HEK293 (cell line): ENCODE measurements around the gene CDH12.

ENCODE experiments used
- CTCF ChIA-PET: fragments of 350-600 bp; formaldehyde crosslinking; extraction: SDS; loops from one replicate; lab custom pipeline; 2021; ENCODE audit warnings: antibody characterized with exemption; lab: Yijun Ruan, JAX
- POLR2A ChIA-PET: fragments of 300-600 bp; formaldehyde crosslinking; extraction: SDS; loops from one replicate; lab custom pipeline; 2020; ENCODE audit warnings: antibody characterized with exemption, inconsistent platforms; lab: Yijun Ruan, JAX
- H3K27ac ChIP-seq: fragments of 200-500 bp; sonication (Bioruptor generic); 2 replicates; pipeline ENCODE4 v1.5.1; 2014; ENCODE audit warnings: low read depth, low read length, control low read depth, inconsistent platforms; ENCODE audit errors: extremely low read depth
- H3K36me3 ChIP-seq, 2 experiments: fragments of 200-500 bp in 1 of 2; sonication (Bioruptor generic) in 1 of 2; 1 replicate in 1 of 2; 2 replicates in 1 of 2; pipeline ENCODE4 v1.5.1; 2014 to 2017; ENCODE audit warnings: inconsistent platforms in 2 of 2, low read length in 2 of 2; ENCODE audit not compliant: control insufficient read depth in 2 of 2, insufficient read depth in 1 of 2
- H3K4me1 ChIP-seq: fragments of 200-500 bp; sonication (Bioruptor generic); 2 replicates; pipeline ENCODE4 v1.5.1; 2014; ENCODE audit warnings: mild to moderate bottlenecking, low read length, inconsistent platforms; ENCODE audit not compliant: control insufficient read depth, insufficient read depth
- H3K4me3 ChIP-seq: 2 replicates; pipeline ENCODE4 v1.5.1; 2011; ENCODE audit warnings: low read depth, mild to moderate bottlenecking, control low read depth, low read length, moderate library complexity
- H3K9me3 ChIP-seq: fragments of 200-500 bp; sonication (Bioruptor generic); 2 replicates; pipeline ENCODE4 v1.5.1; 2014; ENCODE audit warnings: low read depth, low read length, inconsistent platforms; ENCODE audit not compliant: control insufficient read depth, insufficient read depth
- BCL11A ChIP-seq: fragments of 450-650 bp; formaldehyde crosslinking; IDR thresholded peaks from 2 replicates; pipeline ENCODE4 v1.5.1; 2016; ENCODE audit warnings: low read depth, missing biosample characterization, missing genetic modification characterization
- GLIS2 ChIP-seq: fragments of 450-650 bp; formaldehyde crosslinking; IDR thresholded peaks from 2 replicates; pipeline ENCODE4 v1.5.1; 2016; ENCODE audit warnings: missing biosample characterization, missing genetic modification characterization
- HOXC10 ChIP-seq: sonication (generic); formaldehyde crosslinking; IDR thresholded peaks from 2 replicates; pipeline ENCODE4 v1.8.1; 2023; ENCODE audit warnings: mild to moderate bottlenecking, missing genetic modification reagents
- INSM2 ChIP-seq: fragments of 450-650 bp; formaldehyde crosslinking; IDR thresholded peaks from 2 replicates; pipeline ENCODE4 v1.5.1; 2016; ENCODE audit warnings: missing biosample characterization, missing genetic modification characterization
- KLF9 ChIP-seq: fragments of 450-650 bp; formaldehyde crosslinking; IDR thresholded peaks from 2 replicates; pipeline ENCODE4 v1.5.1; 2016; ENCODE audit warnings: missing biosample characterization, missing genetic modification characterization, low read depth
- REPIN1 ChIP-seq: fragments of 450-650 bp; formaldehyde crosslinking; IDR thresholded peaks from 2 replicates; pipeline ENCODE4 v1.5.1; 2017; ENCODE audit warnings: missing biosample characterization, missing genetic modification characterization, low read depth
- SETDB1 ChIP-seq: IDR thresholded peaks from one replicate; pipeline ENCODE4 v1.6.1; 2017; ENCODE audit warnings: mild to moderate bottlenecking, low read length, moderate library complexity, mixed read lengths; ENCODE audit not compliant: insufficient read length
- ZFP37 ChIP-seq: fragments of 450-650 bp; formaldehyde crosslinking; IDR thresholded peaks from 2 replicates; pipeline ENCODE4 v1.5.1; 2016; ENCODE audit warnings: missing biosample characterization, missing genetic modification characterization
- ZNF140 ChIP-seq: fragments of 450-650 bp; formaldehyde crosslinking; IDR thresholded peaks from 2 replicates; pipeline ENCODE4 v1.5.1; 2016; ENCODE audit warnings: missing biosample characterization, missing genetic modification characterization
- ZNF18 ChIP-seq: fragments of 450-650 bp; formaldehyde crosslinking; IDR thresholded peaks from 2 replicates; pipeline ENCODE4 v1.5.1; 2016; ENCODE audit warnings: missing biosample characterization, missing genetic modification characterization
- ZNF202 ChIP-seq: fragments of 450-650 bp; formaldehyde crosslinking; IDR thresholded peaks from 2 replicates; pipeline ENCODE4 v1.5.1; 2016; ENCODE audit warnings: missing biosample characterization, missing genetic modification characterization, borderline replicate concordance
- ZNF501 ChIP-seq: fragments of 450-650 bp; formaldehyde crosslinking; IDR thresholded peaks from 2 replicates; pipeline ENCODE4 v1.5.1; 2016; ENCODE audit warnings: missing biosample characterization, missing genetic modification characterization
- ZNF518A ChIP-seq: fragments of 450-650 bp; formaldehyde crosslinking; conservative IDR thresholded peaks from 2 replicates; pipeline ENCODE4 v1.5.1; 2016; ENCODE audit warnings: low read depth, missing biosample characterization, missing genetic modification characterization
- ZNF544 ChIP-seq: fragments of 450-650 bp; formaldehyde crosslinking; IDR thresholded peaks from 2 replicates; pipeline ENCODE4 v1.5.0; 2017; ENCODE audit warnings: missing biosample characterization, missing genetic modification characterization
- ZNF555 ChIP-seq: fragments of 450-650 bp; formaldehyde crosslinking; conservative IDR thresholded peaks from 2 replicates; pipeline ENCODE4 v1.5.1; 2017; ENCODE audit warnings: missing biosample characterization, mild to moderate bottlenecking, missing genetic modification characterization, inconsistent platforms
- ZNF830 ChIP-seq: fragments of 450-650 bp; IDR thresholded peaks from 2 replicates; pipeline ENCODE4 v1.5.0; 2018; ENCODE audit warnings: missing biosample characterization, missing genetic modification characterization, low read depth, mild to moderate bottlenecking, moderate library complexity
- ZNF843 ChIP-seq: fragments of 450-650 bp; formaldehyde crosslinking; IDR thresholded peaks from 2 replicates; pipeline ENCODE4 v1.5.1; 2016; ENCODE audit warnings: missing biosample characterization, missing genetic modification characterization
- ZSCAN18 ChIP-seq: fragments of 450-650 bp; formaldehyde crosslinking; IDR thresholded peaks from 2 replicates; pipeline ENCODE4 v1.5.1; 2016; ENCODE audit warnings: missing biosample characterization, missing genetic modification characterization
- ZSCAN23 ChIP-seq: fragments of 450-650 bp; formaldehyde crosslinking; IDR thresholded peaks from 2 replicates; pipeline ENCODE4 v1.5.1; 2016; ENCODE audit warnings: missing biosample characterization, missing genetic modification characterization

Gene CDH12

GRCh38 chr5:22850981-22851380, 2.2 kb downstream of the CDH12 start:
- CTCF ChIA-PET, result no interaction called here
- H3K9me3 ChIP-seq, result no peaks in the 10 kb centered on the region
- POLR2A ChIA-PET, result no interaction called here
- H3K36me3 ChIP-seq, result no peaks in the 10 kb centered on the region
- H3K27ac ChIP-seq, result no peak overlapping the region
- TF ChIP-seq GLIS2 (tag by site-specific recombination) (no peak), ZFP37 (no peak), ZSCAN23 (tag by site-specific recombination) (no peak), REPIN1 (tag by site-specific recombination) (no peak), ZNF555 (no peak), ZNF843 (no peak), ZNF518A (tag by site-specific recombination) (no peak), ZNF18 (no peak), ZNF830 (tag by site-specific recombination) (no peak), KLF9 (tag by site-specific recombination) (no peak), INSM2 (tag by site-specific recombination) (no peak), ZNF202 (tag by site-specific recombination) (no peak), ZNF140 (no peak), ZNF501 (tag by site-specific recombination) (no peak), SETDB1 (no peak), ZNF544 (no peak), HOXC10 (CRISPR knock-in tag) (no peak), BCL11A (tag by site-specific recombination) (no peak), ZSCAN18 (tag by site-specific recombination) (no peak)
- H3K4me3 ChIP-seq, result no peak overlapping the region
- no peaks in the 10 kb centered on the region for H3K4me1 ChIP-seq
